HEK293T (cell line): Measurements from ENCODE around the gene CDCA3.

Experiments used
- ARNT ChIP-seq: fragments of 450-650 bp; IDR thresholded peaks from 2 replicates; pipeline ENCODE4 v1.6.1; 2017; ENCODE audit warnings: mild to moderate bottlenecking
- BHLHE40 ChIP-seq: fragments of 450-650 bp; IDR thresholded peaks from 2 replicates; pipeline ENCODE4 v1.6.1; 2016; ENCODE audit warnings: mild to moderate bottlenecking, moderate library complexity, borderline replicate concordance
- CTBP1 ChIP-seq: fragments of 450-650 bp; IDR thresholded peaks from 2 replicates; pipeline ENCODE4 v1.6.1; 2016; ENCODE audit warnings: borderline replicate concordance
- FOXA1 ChIP-seq: fragments of 450-650 bp; IDR thresholded peaks from 2 replicates; pipeline ENCODE4 v1.6.1; 2016; ENCODE audit warnings: mild to moderate bottlenecking
- FOXK2 ChIP-seq: fragments of 450-650 bp; IDR thresholded peaks from 2 replicates; pipeline ENCODE4 v1.6.1; 2016; ENCODE audit warnings: mild to moderate bottlenecking
- FOXM1 ChIP-seq: fragments of 450-650 bp; IDR thresholded peaks from 2 replicates; pipeline ENCODE4 v1.6.1; 2017; ENCODE audit warnings: mild to moderate bottlenecking, borderline replicate concordance
- HDGF ChIP-seq: fragments of 450-650 bp; IDR thresholded peaks from 2 replicates; pipeline ENCODE4 v1.6.1; 2017; ENCODE audit warnings: antibody characterized with exemption, borderline replicate concordance
- L3MBTL2 ChIP-seq: fragments of 450-650 bp; conservative IDR thresholded peaks from 2 replicates; pipeline ENCODE4 v1.6.1; 2016; ENCODE audit warnings: mild to moderate bottlenecking
- LEF1 ChIP-seq: fragments of 450-650 bp; IDR thresholded peaks from 2 replicates; pipeline ENCODE4 v1.6.1; 2017; ENCODE audit warnings: mild to moderate bottlenecking, borderline replicate concordance
- NFRKB ChIP-seq: fragments of 450-650 bp; IDR thresholded peaks from 2 replicates; pipeline ENCODE4 v1.6.1; 2016; ENCODE audit warnings: mild to moderate bottlenecking, moderate library complexity
- SP1 ChIP-seq: fragments of 450-650 bp; IDR thresholded peaks from 2 replicates; pipeline ENCODE4 v1.6.1; 2017
- SUZ12 ChIP-seq: fragments of 450-650 bp; IDR thresholded peaks from 2 replicates; pipeline ENCODE4 v1.6.1; 2016; ENCODE audit warnings: mild to moderate bottlenecking
- ZNF384 ChIP-seq: fragments of 450-650 bp; IDR thresholded peaks from 2 replicates; pipeline ENCODE4 v1.6.1; 2016

GRCh38 chr12:6861391-6861790 lies 10.3 kb upstream of the CDCA3 start:
- no peak for TF ChIP-seq BHLHE40
- no peak for TF ChIP-seq FOXM1
- TF ChIP-seq FOXK2, result no peak
- no peak for TF ChIP-seq LEF1
- TF ChIP-seq SP1, result no peak
- no peak for TF ChIP-seq FOXA1
- TF ChIP-seq L3MBTL2, result no peak
- no peak for TF ChIP-seq SUZ12
- TF ChIP-seq HDGF, result no peak
- TF ChIP-seq CTBP1, result no peak
- no peak for TF ChIP-seq ARNT
- no peak for TF ChIP-seq ZNF384
- TF ChIP-seq NFRKB, result no peak
